ELF-1 (cell line): ENCODE measurements around the gene DIP2A.

Source experiments
- DNase-seq: peaks from one replicate; pipeline ENCODE4 v3.0.0-alpha.2; 2016; ENCODE audit warnings: low read depth, low spot score

DIP2A gene, protein sequence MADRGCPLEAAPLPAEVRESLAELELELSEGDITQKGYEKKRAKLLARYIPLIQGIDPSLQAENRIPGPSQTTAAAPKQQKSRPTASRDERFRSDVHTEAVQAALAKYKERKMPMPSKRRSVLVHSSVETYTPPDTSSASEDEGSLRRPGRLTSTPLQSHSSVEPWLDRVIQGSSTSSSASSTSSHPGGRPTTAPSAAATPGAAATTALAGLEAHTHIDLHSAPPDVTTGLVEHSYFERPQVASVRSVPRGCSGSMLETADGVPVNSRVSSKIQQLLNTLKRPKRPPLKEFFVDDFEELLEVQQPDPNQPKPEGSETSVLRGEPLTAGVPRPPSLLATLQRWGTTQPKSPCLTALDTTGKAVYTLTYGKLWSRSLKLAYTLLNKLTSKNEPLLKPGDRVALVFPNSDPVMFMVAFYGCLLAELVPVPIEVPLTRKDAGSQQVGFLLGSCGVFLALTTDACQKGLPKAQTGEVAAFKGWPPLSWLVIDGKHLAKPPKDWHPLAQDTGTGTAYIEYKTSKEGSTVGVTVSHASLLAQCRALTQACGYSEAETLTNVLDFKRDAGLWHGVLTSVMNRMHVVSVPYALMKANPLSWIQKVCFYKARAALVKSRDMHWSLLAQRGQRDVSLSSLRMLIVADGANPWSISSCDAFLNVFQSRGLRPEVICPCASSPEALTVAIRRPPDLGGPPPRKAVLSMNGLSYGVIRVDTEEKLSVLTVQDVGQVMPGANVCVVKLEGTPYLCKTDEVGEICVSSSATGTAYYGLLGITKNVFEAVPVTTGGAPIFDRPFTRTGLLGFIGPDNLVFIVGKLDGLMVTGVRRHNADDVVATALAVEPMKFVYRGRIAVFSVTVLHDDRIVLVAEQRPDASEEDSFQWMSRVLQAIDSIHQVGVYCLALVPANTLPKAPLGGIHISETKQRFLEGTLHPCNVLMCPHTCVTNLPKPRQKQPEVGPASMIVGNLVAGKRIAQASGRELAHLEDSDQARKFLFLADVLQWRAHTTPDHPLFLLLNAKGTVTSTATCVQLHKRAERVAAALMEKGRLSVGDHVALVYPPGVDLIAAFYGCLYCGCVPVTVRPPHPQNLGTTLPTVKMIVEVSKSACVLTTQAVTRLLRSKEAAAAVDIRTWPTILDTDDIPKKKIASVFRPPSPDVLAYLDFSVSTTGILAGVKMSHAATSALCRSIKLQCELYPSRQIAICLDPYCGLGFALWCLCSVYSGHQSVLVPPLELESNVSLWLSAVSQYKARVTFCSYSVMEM (N-terminal part only)

DNA sequence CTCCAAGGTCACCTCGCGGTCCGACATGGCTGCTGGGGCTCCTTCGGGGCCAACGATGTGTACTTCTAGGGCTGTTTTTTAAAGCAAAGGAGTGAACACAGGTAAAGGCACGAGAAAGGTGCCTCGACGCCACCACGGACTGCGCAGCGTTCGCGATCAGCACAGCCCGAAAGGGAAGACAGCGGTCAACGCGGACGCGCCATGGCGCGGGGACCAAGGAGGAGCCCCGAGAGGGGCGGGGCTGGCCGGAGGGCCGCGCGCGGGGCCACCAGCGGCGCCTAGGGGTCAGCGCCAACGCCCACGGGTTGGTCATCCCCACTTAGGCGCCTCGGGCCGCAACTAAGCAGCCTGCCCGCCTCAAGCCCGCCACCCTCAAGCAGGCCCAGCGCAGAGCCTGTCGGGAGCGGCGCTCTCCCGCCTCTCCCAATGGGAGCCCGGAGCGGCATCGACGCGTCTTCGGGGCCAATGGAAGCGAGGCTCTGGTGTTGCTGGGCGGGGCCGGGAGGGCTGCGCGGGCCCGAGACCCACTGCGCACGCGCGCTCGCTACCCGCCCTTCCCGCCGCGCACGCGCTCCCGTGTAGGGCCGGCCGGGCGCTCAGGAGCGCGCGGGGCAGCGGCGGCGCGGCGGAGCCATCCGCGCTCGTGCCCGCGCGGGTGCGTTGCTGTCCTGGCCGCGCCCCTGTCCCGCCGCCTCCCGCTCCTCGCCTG, at the start of gene DIP2A:
DIP2A (plus strand) TSS at position 577 of the 709 bp plus-strand sequence. CDS start 241 bp downstream, outside the sequence.
- peak; percentile 99 for DNase-seq

- DNase-seq, result peak; percentile 50
Measured at GRCh38 chr21:46409641-46410406, 48.9 kb upstream of the DIP2A start.

DNA sequence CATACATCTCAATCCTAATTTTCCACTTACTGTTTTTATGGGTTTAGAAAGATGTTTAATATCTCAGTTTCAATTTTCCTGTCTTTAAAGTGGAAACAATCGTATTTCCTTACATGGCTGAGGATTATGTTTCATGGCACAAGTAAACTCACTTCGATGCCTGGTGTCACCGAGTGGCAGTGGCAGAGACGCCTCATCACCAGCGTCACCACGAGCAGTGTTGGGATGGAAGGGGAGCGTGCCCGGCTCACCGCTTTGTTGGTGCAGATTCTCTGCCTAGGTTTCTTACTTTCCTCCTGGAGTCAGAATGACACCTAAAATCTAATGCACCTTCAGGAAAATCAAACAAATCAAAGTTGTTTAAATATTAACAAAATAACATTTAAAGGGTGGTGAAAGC, 48.2 kb upstream of the DIP2A start:
- DNase-seq, result no peak

GRCh38 chr21:46411236-46411635, 47.5 kb upstream of the DIP2A start:
- peak; percentile 30 for DNase-seq

DNA sequence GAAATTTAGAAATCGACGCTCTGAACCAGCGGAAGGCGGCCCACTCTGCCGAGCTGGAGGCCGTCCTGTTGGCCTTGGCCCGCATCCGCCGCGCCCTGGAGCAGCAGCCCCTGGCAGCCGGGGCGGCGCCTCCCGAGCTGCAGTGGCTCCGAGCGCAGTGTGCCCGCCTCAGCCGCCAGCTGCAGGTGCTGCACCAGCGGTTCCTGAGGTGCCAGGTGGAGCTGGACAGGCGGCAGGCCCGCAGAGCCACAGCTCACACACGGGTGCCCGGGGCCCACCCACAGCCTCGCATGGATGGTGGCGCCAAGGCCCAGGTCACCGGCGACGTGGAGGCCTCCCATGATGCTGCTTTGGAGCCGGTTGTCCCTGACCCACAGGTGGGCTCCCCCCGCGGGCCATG, 47.0 kb upstream of the DIP2A start:
- no peak for DNase-seq

GRCh38 chr21:46412521-46413364, 45.9 kb upstream of the DIP2A start:
- no peak for DNase-seq

GRCh38 chr21:46413365-46413696, 45.4 kb upstream of the DIP2A start:
- DNase-seq, result no peak

- no peak for DNase-seq
Measured at GRCh38 chr21:46414965-46415275, 43.8 kb upstream of the DIP2A start.

DNA sequence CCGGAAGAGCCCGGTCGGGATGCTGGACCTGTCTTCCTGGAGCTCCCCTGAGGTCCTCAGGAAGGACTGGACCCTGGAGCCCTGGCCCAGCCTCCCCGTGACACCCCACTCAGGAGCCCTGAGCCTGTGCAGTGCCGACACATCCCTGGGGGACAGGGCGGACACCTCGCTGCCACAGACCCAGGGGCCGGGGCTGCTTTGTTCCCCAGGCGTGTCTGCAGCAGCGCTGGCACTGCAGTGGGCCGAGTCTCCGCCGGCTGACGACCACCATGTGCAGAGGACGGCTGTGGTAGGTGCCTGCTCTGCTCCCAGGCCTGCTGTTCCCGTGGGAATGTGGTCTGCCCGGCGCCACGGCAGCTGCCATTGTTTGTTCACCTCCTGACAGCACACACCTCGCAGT, 42.1 kb upstream of the DIP2A start:
- DNase-seq, result no peak

DNA sequence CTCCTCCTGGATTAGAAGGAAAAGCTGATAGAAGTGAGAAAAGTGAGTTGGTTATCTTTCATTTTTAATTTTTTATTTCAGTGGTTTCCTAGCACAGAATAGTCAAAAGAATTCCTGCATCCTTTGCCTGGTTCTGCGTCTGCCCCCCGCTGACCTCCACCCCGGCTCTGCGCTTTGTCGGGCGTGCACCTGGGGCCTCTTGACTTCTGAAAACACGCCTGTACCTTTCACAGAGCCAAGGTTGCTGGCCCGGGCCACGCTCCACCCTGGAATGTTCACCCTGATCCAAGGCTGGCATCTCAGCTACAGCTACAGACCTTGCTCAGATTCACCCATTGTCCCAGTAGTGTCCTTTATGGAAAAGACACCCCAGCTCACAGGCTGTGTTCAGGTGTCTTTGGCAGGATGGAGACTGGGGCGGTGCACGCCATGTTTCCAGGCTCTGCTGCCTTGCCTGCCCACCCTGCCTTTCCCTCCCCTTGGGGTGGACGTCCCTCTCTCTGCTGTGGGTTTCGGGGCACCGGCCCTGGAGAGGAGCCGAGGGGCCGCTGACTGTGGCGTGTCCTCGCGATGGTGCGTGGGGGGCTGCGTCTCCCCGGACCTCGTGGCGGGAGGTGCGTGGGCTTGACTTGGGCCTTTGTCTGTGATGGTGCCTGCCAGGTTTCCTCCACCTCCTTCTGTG, 40.3 kb upstream of the DIP2A start:
- no peak for DNase-seq

DNA sequence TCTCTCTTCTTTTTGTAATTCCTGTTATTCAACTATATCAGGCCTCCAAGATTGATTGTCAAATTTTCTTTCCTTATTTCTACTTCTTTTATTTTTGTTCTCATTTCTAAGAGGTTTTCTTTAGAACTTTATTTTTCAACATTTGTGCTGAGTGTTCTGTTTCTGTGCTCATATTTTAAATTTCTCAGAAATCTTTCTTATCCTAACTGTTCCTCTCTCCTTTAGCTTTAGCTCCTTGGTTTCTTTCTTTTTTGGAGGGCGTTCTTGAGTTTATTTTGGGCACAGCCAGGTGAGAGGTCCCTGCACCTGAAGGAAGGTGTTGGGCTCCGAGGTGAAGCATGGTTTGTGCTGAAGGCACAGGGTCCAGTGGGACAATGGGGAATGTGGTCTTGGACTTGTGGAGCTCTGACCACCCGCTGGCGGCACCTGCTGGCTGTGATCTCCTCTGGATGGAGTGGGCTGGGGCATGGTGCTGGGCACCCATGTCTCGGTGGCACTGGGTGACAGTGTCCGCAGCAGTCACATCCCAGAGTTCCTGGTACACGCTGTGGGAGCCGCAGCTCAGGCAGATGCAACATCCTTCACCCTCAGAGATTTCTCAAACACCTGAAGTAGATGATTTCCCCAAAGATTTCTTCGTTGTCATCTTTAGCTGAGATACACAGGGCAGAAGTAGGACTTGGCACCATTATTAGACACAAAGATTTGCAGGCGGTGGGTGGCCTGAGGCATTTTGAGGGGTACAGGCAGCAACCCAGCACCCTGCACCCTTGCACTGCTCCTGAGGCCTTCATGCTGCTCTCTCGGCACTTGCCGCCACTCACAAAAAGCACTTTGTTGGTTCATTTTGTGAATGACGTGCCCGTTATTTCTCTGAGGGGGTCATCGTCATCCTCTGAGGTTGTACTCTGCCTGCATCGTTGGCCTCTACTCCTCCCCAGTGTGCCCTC, 38.2 kb upstream of the DIP2A start:
- no peak for DNase-seq

DNA sequence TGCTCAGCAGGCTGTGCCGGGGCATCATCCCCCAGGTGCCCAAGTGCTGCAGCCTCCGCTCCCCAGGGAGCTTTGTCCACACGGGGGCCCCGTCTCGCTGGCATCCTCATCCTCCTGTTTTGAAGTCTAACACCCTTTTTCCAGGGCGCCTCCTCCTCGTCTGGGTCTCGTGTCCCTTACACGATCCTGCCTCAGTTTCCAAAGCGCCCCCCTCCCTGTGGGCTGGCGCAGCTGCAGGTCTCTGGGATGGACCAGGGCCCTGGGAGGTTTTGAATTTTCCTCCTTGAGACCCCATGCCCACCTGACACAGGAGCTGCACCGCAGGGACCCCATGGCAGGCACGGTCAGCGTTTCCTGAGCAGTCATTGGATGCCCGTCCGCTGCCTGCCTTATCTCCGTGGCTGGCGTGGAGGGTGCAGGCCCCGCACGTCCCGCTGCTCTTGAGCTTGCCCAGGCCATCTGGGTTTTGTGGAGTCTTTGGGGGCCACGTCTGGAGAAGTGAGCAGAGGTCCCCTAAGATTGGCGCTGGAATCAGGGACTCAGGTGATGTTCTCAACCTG, 37.4 kb upstream of the DIP2A start:
- DNase-seq, result no peak

GRCh38 chr21:46421756-46422555, 36.7 kb upstream of the DIP2A start:
- no peak for DNase-seq

DNA sequence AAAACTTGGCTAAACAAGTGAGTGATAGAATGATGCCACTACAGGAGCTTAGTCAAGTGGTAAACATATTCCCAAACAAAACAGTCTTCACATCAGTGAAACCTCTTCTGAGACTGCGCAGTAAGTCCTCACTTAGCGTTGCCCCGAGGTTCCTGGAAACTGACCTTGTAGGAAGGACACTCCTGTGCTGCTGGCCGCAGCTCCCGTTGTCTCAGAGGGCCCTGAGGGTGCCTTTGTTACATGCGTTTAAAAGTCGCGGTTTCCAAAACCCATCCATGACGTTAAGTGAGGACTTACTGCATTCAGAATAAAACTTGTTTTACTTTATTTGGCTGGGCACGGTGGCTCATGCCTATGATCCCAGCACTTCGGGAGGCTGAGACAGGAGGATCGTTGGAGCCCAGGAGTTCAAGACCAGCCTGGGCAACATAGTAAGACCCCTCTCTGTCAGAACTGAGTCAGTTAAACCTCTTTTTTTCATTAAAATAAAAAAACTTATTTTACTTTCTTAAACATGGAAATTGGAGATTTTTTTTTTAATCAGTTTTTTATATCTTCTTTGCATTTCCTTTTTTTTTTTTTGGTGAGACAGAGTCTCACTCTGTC, 36.0 kb upstream of the DIP2A start:
- DNase-seq, result no peak

- DNase-seq, result no peak
Measured at GRCh38 chr21:46423546-46424038, 35.1 kb upstream of the DIP2A start.

GRCh38 chr21:46424039-46424591, 34.6 kb upstream of the DIP2A start:
- no peak for DNase-seq
